ENCODE data around the gene FLVCR1. TPM values are rescaled to one million over a fixed set of nuclear protein-coding genes. Genes with fewer than 3 reads are reported as not detected.
"Not testable (repeated sequence)": the region's sequence is repeated elsewhere in the genome, so short reads cannot be mapped to it uniquely, and the experiment has no call there.

The FLVCR1 gene
- total RNA-seq, 1 donor from 2014 or later = 18.4 TPM

GRCh38 chr1:212903664-212904063 is 45.6 kb downstream of the FLVCR1 start:
- no peak overlapping the region for H3K4me3 Mint-ChIP-seq (ENCODE audit: unreplicated experiment)
- H3K4me1 Mint-ChIP-seq (ENCODE audit: unreplicated experiment) = peaks cover 11% of the 10 kb centered on the region
- peaks cover 3% of the 10 kb centered on the region for H3K27me3 Mint-ChIP-seq (ENCODE audit: unreplicated experiment)
- H3K9me3 Mint-ChIP-seq (ENCODE audit: unreplicated experiment) = peaks cover 9% of the 10 kb centered on the region
- peaks cover 21% of the 10 kb centered on the region for H3K36me3 Mint-ChIP-seq (ENCODE audit: low read depth, unreplicated experiment)
- DNase-seq (ENCODE audit: low spot score) = no peak
- TF ChIP-seq CTCF (IDR thresholded peaks at IDR 0.05; ENCODE audit: unreplicated experiment) = no peak
- H3K27ac Mint-ChIP-seq (ENCODE audit: unreplicated experiment) = no peak overlapping the region

- H3K4me1 Mint-ChIP-seq (ENCODE audit: unreplicated experiment) = peaks cover 12% of the 10 kb centered on the region
- H3K27me3 Mint-ChIP-seq (ENCODE audit: unreplicated experiment); H3K9me3 Mint-ChIP-seq (ENCODE audit: unreplicated experiment); H3K36me3 Mint-ChIP-seq (ENCODE audit: low read depth, unreplicated experiment); H3K4me3 Mint-ChIP-seq (ENCODE audit: unreplicated experiment); DNase-seq (ENCODE audit: low spot score); H3K27ac Mint-ChIP-seq (ENCODE audit: unreplicated experiment): not testable (repeated sequence)
Measured at GRCh38 chr1:212908071-212908470, 50.0 kb downstream of the FLVCR1 start.

- H3K4me1 Mint-ChIP-seq (ENCODE audit: unreplicated experiment) = peaks cover 12% of the 10 kb centered on the region
- TF ChIP-seq CTCF (IDR thresholded peaks at IDR 0.05; ENCODE audit: unreplicated experiment) = no peak
- no peak overlapping the region for H3K27ac Mint-ChIP-seq (ENCODE audit: unreplicated experiment)
- DNase-seq (ENCODE audit: low spot score) = no peak
- peaks cover 6% of the 10 kb centered on the region for H3K27me3 Mint-ChIP-seq (ENCODE audit: unreplicated experiment)
- no peaks in the 10 kb centered on the region for H3K36me3 Mint-ChIP-seq (ENCODE audit: low read depth, unreplicated experiment)
- H3K4me3 Mint-ChIP-seq (ENCODE audit: unreplicated experiment) = no peak overlapping the region
- H3K9me3 Mint-ChIP-seq (ENCODE audit: unreplicated experiment) = peaks cover 4% of the 10 kb centered on the region
Measured at GRCh38 chr1:212908971-212909370, 50.9 kb downstream of the FLVCR1 start.

- TF ChIP-seq CTCF (IDR thresholded peaks at IDR 0.05; ENCODE audit: unreplicated experiment) = no peak
- Mint-ChIP-seq H3K4me3 (ENCODE audit: unreplicated experiment) (no peak overlapping the region), H3K36me3 (ENCODE audit: low read depth, unreplicated experiment) (no peaks in the 10 kb centered on the region), H3K27ac (ENCODE audit: unreplicated experiment) (no peak overlapping the region), H3K9me3 (ENCODE audit: unreplicated experiment) (peaks cover 4% of the 10 kb centered on the region), H3K4me1 (ENCODE audit: unreplicated experiment) (peaks cover 12% of the 10 kb centered on the region), H3K27me3 (ENCODE audit: unreplicated experiment) (peaks cover 9% of the 10 kb centered on the region)
- no peak for DNase-seq (ENCODE audit: low spot score)
Measured at GRCh38 chr1:212909652-212910063, 51.6 kb downstream of the FLVCR1 start.

- not testable (repeated sequence) for DNase-seq (ENCODE audit: low spot score); H3K9me3 Mint-ChIP-seq (ENCODE audit: unreplicated experiment); H3K4me3 Mint-ChIP-seq (ENCODE audit: unreplicated experiment); H3K27me3 Mint-ChIP-seq (ENCODE audit: unreplicated experiment); H3K36me3 Mint-ChIP-seq (ENCODE audit: low read depth, unreplicated experiment); H3K27ac Mint-ChIP-seq (ENCODE audit: unreplicated experiment)
- H3K4me1 Mint-ChIP-seq (ENCODE audit: unreplicated experiment) = peaks cover 15% of the 10 kb centered on the region
Measured at GRCh38 chr1:212910213-212910612, 52.1 kb downstream of the FLVCR1 start.

- not testable (repeated sequence) for H3K4me3 Mint-ChIP-seq (ENCODE audit: unreplicated experiment); DNase-seq (ENCODE audit: low spot score); H3K36me3 Mint-ChIP-seq (ENCODE audit: low read depth, unreplicated experiment); H3K27ac Mint-ChIP-seq (ENCODE audit: unreplicated experiment); H3K27me3 Mint-ChIP-seq (ENCODE audit: unreplicated experiment); H3K9me3 Mint-ChIP-seq (ENCODE audit: unreplicated experiment)
- H3K4me1 Mint-ChIP-seq (ENCODE audit: unreplicated experiment) = peaks cover 28% of the 10 kb centered on the region
Measured at GRCh38 chr1:212913638-212914037, 55.6 kb downstream of the FLVCR1 start.

- not testable (repeated sequence) for H3K9me3 Mint-ChIP-seq (ENCODE audit: unreplicated experiment); H3K27ac Mint-ChIP-seq (ENCODE audit: unreplicated experiment); H3K4me3 Mint-ChIP-seq (ENCODE audit: unreplicated experiment); H3K36me3 Mint-ChIP-seq (ENCODE audit: low read depth, unreplicated experiment); DNase-seq (ENCODE audit: low spot score)
- Mint-ChIP-seq H3K27me3 (ENCODE audit: unreplicated experiment) (peaks cover 10% of the 10 kb centered on the region), H3K4me1 (ENCODE audit: unreplicated experiment) (peaks cover 28% of the 10 kb centered on the region)
Measured at GRCh38 chr1:212914110-212914509, 56.0 kb downstream of the FLVCR1 start.
